ENCODE data around the gene GALNTL6. TPM values are rescaled to one million over a fixed set of nuclear protein-coding genes. Genes with fewer than 3 reads are reported as not detected.

GALNTL6 gene
- total and polyA plus RNA-seq, 3 donors from 2014 or later, result 2.9 to 6.2 (median 4.9) TPM

DNA sequence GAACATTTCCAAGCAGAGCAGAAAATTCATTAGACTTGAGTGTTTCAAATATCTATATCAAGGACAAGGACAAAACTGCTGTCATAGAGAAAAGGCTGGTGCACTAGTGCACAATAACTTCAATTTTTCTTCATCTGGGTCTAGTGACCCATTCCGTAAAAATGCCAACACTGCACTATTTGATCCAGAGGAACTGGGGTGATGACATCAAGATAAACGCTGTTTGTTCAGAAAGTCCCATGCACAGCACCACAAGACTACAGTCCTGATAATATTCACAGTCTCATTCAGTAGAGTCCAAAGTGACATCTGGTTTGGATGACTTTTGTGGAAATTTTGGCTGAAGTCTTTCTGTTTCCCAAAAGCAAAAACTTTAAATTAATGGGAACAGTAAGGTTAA lies 1051.9 kb downstream of the GALNTL6 start:
- intact Hi-C loops (cut with DNase I; ENCODE audit: low total_unique reads), result no loop called here
- Histone ChIP-seq H3K4me1 (no peaks in the 10 kb centered on the region), H3K27ac (no peak overlapping the region), H3K9me3 (no peaks in the 10 kb centered on the region), H3K36me3 (ENCODE audit: low read depth, missing control alignments) (no peaks in the 10 kb centered on the region), H3K27me3 (no peaks in the 10 kb centered on the region), H3K4me3 (no peak overlapping the region)
- 55 to 62% methylated on average over 2 of the region's 2 CpGs for WGBS, 2 donors
- TF ChIP-seq, protein P1, sequence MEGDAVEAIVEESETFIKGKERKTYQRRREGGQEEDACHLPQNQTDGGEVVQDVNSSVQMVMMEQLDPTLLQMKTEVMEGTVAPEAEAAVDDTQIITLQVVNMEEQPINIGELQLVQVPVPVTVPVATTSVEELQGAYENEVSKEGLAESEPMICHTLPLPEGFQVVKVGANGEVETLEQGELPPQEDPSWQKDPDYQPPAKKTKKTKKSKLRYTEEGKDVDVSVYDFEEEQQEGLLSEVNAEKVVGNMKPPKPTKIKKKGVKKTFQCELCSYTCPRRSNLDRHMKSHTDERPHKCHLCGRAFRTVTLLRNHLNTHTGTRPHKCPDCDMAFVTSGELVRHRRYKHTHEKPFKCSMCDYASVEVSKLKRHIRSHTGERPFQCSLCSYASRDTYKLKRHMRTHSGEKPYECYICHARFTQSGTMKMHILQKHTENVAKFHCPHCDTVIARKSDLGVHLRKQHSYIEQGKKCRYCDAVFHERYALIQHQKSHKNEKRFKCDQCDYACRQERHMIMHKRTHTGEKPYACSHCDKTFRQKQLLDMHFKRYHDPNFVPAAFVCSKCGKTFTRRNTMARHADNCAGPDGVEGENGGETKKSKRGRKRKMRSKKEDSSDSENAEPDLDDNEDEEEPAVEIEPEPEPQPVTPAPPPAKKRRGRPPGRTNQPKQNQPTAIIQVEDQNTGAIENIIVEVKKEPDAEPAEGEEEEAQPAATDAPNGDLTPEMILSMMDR (IDR thresholded peaks at IDR 0.05), result no peak
- no peak for TF ChIP-seq POLR2A (IDR thresholded peaks at IDR 0.05)
- no peak for DNase-seq

DNA sequence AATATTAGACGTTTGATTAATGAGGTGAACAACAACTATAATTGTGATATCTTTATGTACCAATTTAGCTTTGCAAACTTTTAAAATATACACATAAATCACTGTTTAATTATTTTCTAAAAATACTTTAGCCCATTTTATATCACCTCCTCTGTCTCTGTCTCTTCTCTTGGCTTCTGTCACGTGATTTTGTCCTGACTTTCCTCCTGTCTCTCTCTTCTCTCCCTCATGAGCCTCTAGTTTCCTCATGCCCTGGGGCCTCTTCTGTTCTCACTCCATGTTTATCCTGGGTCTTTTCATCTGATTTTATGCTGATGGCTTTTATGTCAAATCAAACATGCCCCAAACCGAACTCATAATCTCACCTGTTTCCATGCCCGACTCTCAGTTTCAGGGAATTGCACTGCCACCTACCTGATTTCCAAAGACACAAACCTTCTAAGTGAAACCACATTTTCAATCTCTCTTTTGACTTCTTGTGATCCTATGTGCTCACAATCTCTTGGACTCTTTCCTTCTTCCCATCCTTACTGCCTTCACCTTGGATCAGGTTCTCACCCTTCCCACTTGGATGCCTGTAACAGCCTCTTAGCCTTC lies 1052.4 kb downstream of the GALNTL6 start:
- Histone ChIP-seq H3K27me3 (no peaks in the 10 kb centered on the region), H3K4me1 (no peaks in the 10 kb centered on the region), H3K9me3 (no peaks in the 10 kb centered on the region), H3K4me3 (no peak overlapping the region), H3K36me3 (ENCODE audit: low read depth, missing control alignments) (no peaks in the 10 kb centered on the region), H3K27ac (no peak overlapping the region)
- WGBS, 2 donors, result 70 to 75% methylated on average over 4 of the region's 4 CpGs
- intact Hi-C loops (cut with DNase I; ENCODE audit: low total_unique reads), result no loop called here
- no peak for DNase-seq
- TF ChIP-seq POLR2A (IDR thresholded peaks at IDR 0.05), result no peak
- TF ChIP-seq, protein P1 (IDR thresholded peaks at IDR 0.05), result no peak

- Histone ChIP-seq H3K27ac (no peak overlapping the region), H3K27me3 (no peaks in the 10 kb centered on the region), H3K9me3 (no peaks in the 10 kb centered on the region), H3K4me3 (no peak overlapping the region), H3K36me3 (ENCODE audit: low read depth, missing control alignments) (no peaks in the 10 kb centered on the region), H3K4me1 (no peaks in the 10 kb centered on the region)
- TF ChIP-seq, protein P1 (IDR thresholded peaks at IDR 0.05), result no peak
- no peak for TF ChIP-seq POLR2A (IDR thresholded peaks at IDR 0.05)
- 90 to 96% methylated on average over 4 of the region's 4 CpGs for WGBS, 2 donors
- intact Hi-C loops (cut with DNase I; ENCODE audit: low total_unique reads), result no loop called here
- DNase-seq, result no peak
Measured at GRCh38 chr4:172866421-172866820, 1053.2 kb downstream of the GALNTL6 start.

GRCh38 chr4:172867835-172868234 lies 1054.6 kb downstream of the GALNTL6 start:
- H3K36me3 ChIP-seq (ENCODE audit: low read depth, missing control alignments), result no peaks in the 10 kb centered on the region
- DNase-seq, result no peak
- no peak overlapping the region for H3K4me3 ChIP-seq
- intact Hi-C loops (cut with DNase I; ENCODE audit: low total_unique reads), result no loop called here
- WGBS, 2 donors, result 76 to 83% methylated on average over 2 of the region's 2 CpGs
- H3K4me1 ChIP-seq, result no peaks in the 10 kb centered on the region
- no peaks in the 10 kb centered on the region for H3K27me3 ChIP-seq
- TF ChIP-seq, protein P1 (IDR thresholded peaks at IDR 0.05), result no peak
- TF ChIP-seq POLR2A (IDR thresholded peaks at IDR 0.05), result no peak
- H3K27ac ChIP-seq, result no peak overlapping the region
- no peaks in the 10 kb centered on the region for H3K9me3 ChIP-seq

GRCh38 chr4:172868271-172868670 lies 1055.1 kb downstream of the GALNTL6 start:
- no peak for DNase-seq
- intact Hi-C loops (cut with DNase I; ENCODE audit: low total_unique reads), result no loop called here
- 63 to 73% methylated on average over 1 of the region's 1 CpG for WGBS, 2 donors
- H3K9me3 ChIP-seq, result no peaks in the 10 kb centered on the region
- no peaks in the 10 kb centered on the region for H3K27me3 ChIP-seq
- H3K4me3 ChIP-seq, result no peak overlapping the region
- no peaks in the 10 kb centered on the region for H3K36me3 ChIP-seq (ENCODE audit: low read depth, missing control alignments)
- no peak overlapping the region for H3K27ac ChIP-seq
- TF ChIP-seq, protein P1 (IDR thresholded peaks at IDR 0.05), result no peak
- no peaks in the 10 kb centered on the region for H3K4me1 ChIP-seq

All from testis (tissue), 3 donors.